GM21786 (cell line): ENCODE measurements around the gene ZNF560.

Experiments
- ATAC-seq: cut with Tn5 transposase; IDR thresholded peaks from one replicate; pipeline ENCODE4 v1.9.1; 2021; ENCODE audit not compliant: unreplicated experiment

The ZNF560 gene

GRCh38 chr19:9436358-9436757 is 62.1 kb downstream of the ZNF560 start:
- no peak for ATAC-seq

- peak; percentile 87 for ATAC-seq
Observed at GRCh38 chr19:9435279-9436268, 62.8 kb downstream of the ZNF560 start, which contains the start of gene ZNF266. Gene ZNF266, minus strand, starts transcription at chr19:9435573. Its CDS starts 15,484 bp downstream, at chr19:9420089.

DNA sequence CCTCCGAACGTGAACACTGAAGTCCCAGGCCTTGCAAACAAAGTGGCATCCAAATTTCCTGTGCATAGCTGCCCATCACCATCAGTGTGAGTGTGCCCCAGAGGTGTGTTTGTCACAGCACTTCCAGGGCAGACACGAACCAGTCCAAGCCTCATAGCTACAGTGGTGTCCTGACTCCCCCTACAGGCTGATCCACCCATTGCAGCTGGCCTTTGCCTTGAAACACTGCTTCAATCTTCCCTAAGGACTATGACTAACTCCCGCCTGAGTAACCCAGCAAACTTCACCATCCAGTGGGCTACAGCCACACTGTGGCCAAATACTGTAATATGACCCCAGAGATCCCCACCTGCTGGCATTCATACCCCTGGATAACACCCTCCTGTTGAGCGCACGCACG is 66.9 kb downstream of the ZNF560 start:
- ATAC-seq = no peak

- ATAC-seq = no peak
Observed at GRCh38 chr19:9430444-9430843, 68.0 kb downstream of the ZNF560 start.

DNA sequence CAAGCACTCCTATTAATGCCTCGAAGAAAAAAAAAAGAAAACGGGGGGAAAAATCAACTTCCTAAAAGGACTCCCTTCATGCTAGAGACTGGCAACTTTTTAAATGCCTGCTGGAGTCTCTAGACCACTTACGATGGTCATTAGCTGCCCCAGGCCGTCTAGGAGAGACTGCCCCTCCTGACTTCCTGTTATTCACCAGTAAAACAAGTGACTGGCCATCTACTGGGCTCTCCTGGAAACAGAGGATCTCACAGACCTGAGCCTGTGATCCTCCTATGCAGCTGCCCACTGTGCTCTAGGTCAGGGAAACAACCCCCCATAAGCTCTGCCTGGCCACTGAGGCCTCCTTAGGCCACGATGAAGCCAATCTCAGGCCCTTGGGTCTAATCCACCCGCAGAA is 70.5 kb downstream of the ZNF560 start:
- ATAC-seq = no peak
